Mammary epithelial cell (primary cell): Measurements from ENCODE around the gene OR2T34.
A peak's percentile ranks its signal among the peaks of the same experiment; 100 is the strongest.

Experiments used
- EZH2 ChIP-seq: IDR thresholded peaks from 2 replicates; pipeline ENCODE4 v1.6.1; 2012; ENCODE audit warnings: low read length, inconsistent platforms, borderline replicate concordance
- TF ChIP-seq, protein P1 (sequence below), 2 donors: IDR thresholded peaks in 1 of 2; conservative IDR thresholded peaks in 1 of 2; 2 replicates each; pipeline ENCODE4 v1.5.1; 2011 to 2012; ENCODE audit warnings: inconsistent platforms in 2 of 2, low read length in 2 of 2, mild to moderate bottlenecking in 2 of 2, control low read depth in 1 of 2, low read depth in 1 of 2; ENCODE audit not compliant: insufficient read depth in 1 of 2; ENCODE audit errors: extremely low read depth in 1 of 2

DNA sequence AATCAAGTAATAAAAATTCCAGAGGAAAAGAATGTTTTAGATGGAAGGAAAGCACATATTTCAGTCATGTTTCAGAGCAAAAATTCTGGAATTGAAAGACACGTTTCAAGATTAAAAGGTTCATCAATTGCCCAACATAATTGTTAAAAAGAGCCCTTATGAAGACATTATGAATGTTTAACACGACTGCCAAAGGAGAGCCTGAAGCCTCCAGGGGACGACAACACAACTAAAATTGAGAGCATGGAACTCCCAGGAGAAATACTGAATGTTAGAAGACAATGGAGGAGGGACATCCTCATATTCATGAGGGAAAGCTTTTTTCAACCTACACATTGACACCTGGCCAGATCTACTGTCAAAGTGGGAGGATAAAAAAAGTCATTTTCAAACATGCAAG lies 44.3 kb upstream of the OR2T34 start:
- TF ChIP-seq, protein P1, sequence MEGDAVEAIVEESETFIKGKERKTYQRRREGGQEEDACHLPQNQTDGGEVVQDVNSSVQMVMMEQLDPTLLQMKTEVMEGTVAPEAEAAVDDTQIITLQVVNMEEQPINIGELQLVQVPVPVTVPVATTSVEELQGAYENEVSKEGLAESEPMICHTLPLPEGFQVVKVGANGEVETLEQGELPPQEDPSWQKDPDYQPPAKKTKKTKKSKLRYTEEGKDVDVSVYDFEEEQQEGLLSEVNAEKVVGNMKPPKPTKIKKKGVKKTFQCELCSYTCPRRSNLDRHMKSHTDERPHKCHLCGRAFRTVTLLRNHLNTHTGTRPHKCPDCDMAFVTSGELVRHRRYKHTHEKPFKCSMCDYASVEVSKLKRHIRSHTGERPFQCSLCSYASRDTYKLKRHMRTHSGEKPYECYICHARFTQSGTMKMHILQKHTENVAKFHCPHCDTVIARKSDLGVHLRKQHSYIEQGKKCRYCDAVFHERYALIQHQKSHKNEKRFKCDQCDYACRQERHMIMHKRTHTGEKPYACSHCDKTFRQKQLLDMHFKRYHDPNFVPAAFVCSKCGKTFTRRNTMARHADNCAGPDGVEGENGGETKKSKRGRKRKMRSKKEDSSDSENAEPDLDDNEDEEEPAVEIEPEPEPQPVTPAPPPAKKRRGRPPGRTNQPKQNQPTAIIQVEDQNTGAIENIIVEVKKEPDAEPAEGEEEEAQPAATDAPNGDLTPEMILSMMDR (conservative IDR thresholded peaks at IDR 0.05 in 1 of 2, IDR thresholded peaks at IDR 0.05 in 1 of 2; ENCODE audit: extremely low read depth in 1 of 2, insufficient read depth in 1 of 2, low read depth in 1 of 2, low read length in 2 of 2), result peak; percentile 57 to 72
- TF ChIP-seq EZH2, result no peak
